BJ (cell line): ENCODE measurements around the gene ALK. TPM values are rescaled to one million over a fixed set of nuclear protein-coding genes. Genes with fewer than 3 reads are reported as not detected.

Experiments
- CTCF ChIA-PET: fragments of 350-600 bp; formaldehyde crosslinking; extraction: SDS; loops from one replicate; lab custom pipeline; 2021; ENCODE audit warnings: antibody characterized with exemption, inconsistent platforms; lab: Yijun Ruan, JAX
- POLR2A ChIA-PET: fragments of 300-600 bp; sonication (Branson Sonifier 250); formaldehyde crosslinking; extraction: SDS; loops from one replicate; lab custom pipeline; 2021; ENCODE audit warnings: antibody characterized with exemption; lab: Charles Lee
- DNase-seq: peaks from one replicate; pipeline ENCODE4 v3.0.0-alpha.2; 2011; ENCODE audit warnings: low read depth
- H3K27me3 ChIP-seq: 2 replicates; pipeline ENCODE4 v1.6.0; 2011; ENCODE audit warnings: low read length; ENCODE audit not compliant: control insufficient read depth, insufficient read depth
- H3K36me3 ChIP-seq: 2 replicates; pipeline ENCODE4 v1.5.1; 2011; ENCODE audit warnings: low read length; ENCODE audit not compliant: control insufficient read depth, insufficient read depth
- H3K4me3 ChIP-seq: 2 replicates; pipeline ENCODE4 v1.5.1; 2011; ENCODE audit warnings: low read depth, mild to moderate bottlenecking, control low read depth, low read length
- polyA plus RNA-seq: library from polyadenylated mRNA; depleted of rRNA; stranded (reverse); fragments of >200 nt; gene quantifications from 2 replicates; pipeline ENCODE4 v1.2.3, GENCODE V29; 2011
- TF ChIP-seq, protein P1 (sequence below): IDR thresholded peaks from 2 replicates; pipeline ENCODE4 v1.5.1; 2011; ENCODE audit warnings: low read depth, mild to moderate bottlenecking, control low read depth, inconsistent platforms, low read length, moderate library complexity; ENCODE audit not compliant: insufficient read depth

ALK gene
- polyA plus RNA-seq, 1 experiment: not detected

DNA sequence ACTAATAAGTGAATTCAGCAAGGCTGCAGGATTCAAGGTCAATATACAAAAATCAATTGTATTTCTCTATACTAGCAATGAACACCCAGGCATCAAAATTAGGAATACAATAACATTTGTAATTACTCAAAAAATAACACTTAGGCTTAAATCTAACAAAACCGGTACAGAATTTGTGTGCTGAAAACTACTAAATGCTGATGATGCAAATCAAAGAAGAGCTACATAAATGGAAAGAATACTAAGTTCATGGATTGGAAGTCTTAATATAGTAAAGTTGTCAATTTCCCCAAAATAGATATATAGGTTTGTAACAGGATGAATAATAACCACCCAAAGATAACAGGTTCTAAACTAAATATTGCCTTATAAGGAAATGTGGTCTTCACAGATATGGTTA is 286.5 kb downstream of the ALK start:
- H3K36me3 ChIP-seq: no peaks in the 10 kb centered on the region
- DNase-seq: no peak
- 0 out of 2 replicates have a peak, but pooled peaks cover 1% of the 10 kb centered on the region for H3K27me3 ChIP-seq
- ChIA-PET CTCF (no interaction called here), POLR2A (no interaction called here)
- no peak overlapping the region for H3K4me3 ChIP-seq
- TF ChIP-seq, protein P1, sequence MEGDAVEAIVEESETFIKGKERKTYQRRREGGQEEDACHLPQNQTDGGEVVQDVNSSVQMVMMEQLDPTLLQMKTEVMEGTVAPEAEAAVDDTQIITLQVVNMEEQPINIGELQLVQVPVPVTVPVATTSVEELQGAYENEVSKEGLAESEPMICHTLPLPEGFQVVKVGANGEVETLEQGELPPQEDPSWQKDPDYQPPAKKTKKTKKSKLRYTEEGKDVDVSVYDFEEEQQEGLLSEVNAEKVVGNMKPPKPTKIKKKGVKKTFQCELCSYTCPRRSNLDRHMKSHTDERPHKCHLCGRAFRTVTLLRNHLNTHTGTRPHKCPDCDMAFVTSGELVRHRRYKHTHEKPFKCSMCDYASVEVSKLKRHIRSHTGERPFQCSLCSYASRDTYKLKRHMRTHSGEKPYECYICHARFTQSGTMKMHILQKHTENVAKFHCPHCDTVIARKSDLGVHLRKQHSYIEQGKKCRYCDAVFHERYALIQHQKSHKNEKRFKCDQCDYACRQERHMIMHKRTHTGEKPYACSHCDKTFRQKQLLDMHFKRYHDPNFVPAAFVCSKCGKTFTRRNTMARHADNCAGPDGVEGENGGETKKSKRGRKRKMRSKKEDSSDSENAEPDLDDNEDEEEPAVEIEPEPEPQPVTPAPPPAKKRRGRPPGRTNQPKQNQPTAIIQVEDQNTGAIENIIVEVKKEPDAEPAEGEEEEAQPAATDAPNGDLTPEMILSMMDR: no peak

DNA sequence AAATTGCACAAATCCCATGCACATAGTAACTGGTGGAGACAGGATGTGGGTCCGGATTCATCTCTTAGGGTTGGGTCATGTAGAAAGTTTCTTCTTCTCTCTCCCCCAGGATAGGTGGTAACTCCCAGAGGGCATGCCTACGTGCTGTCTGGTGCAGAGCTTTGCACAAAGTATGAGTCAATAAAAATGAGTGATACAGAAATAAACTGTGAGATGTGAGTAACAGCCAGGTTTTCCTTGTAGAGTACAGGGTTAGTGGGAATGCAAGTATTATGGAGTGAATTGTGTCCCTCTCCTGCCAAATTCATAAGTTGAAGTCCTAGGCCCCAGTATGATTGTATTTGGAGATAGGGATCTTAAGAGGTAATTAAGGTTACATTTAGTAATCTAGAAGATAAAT is 289.4 kb downstream of the ALK start:
- DNase-seq: no peak
- no peak overlapping the region for H3K4me3 ChIP-seq
- TF ChIP-seq, protein P1: no peak
- ChIA-PET CTCF (no interaction called here), POLR2A (no interaction called here)
- H3K36me3 ChIP-seq: no peaks in the 10 kb centered on the region
- no peaks in the 10 kb centered on the region for H3K27me3 ChIP-seq

DNA sequence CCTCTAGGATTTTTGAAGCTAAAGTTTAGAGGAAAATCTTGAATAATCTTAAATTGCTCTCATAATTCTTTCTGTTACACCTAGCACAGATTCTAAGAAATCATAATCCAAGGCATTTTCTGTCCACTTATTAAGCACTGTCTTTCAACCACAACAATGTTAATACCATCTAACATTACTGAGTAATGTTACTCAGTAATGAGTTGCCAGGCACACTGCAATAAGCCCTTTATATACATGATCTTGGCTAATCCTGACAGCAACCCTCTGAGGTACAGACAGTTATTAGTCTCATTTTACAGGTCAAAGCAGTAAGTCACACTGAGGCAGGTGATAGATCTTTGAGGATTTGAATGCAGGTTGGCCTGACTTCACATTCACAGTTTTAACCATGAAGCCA is 291.9 kb downstream of the ALK start:
- TF ChIP-seq, protein P1: no peak
- Histone ChIP-seq H3K36me3 (no peaks in the 10 kb centered on the region), H3K27me3 (no peaks in the 10 kb centered on the region), H3K4me3 (no peak overlapping the region)
- ChIA-PET POLR2A (no interaction called here), CTCF (no interaction called here)
- DNase-seq: no peak

DNA sequence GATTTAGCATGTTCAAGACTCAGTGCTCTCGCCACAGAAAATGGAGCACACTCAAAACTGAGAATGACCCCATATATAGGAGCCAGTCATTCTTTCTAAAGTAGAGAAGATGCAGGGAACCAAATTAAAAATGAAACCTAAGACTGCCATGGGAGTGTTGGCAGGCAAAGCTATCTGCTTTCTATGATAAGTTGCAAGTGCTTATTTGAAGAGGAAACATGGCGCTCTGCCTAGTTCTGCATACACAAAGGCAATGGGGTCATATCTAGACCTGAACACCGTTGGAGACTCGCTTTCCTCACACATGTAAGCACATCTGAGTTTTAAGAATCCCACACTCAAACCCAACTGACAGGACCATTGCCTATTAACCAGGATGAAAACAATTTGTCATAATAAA is 292.5 kb downstream of the ALK start:
- no peaks in the 10 kb centered on the region for H3K36me3 ChIP-seq
- H3K4me3 ChIP-seq: no peak overlapping the region
- H3K27me3 ChIP-seq: no peaks in the 10 kb centered on the region
- ChIA-PET POLR2A (no interaction called here), CTCF (no interaction called here)
- DNase-seq: no peak
- TF ChIP-seq, protein P1: no peak

DNA sequence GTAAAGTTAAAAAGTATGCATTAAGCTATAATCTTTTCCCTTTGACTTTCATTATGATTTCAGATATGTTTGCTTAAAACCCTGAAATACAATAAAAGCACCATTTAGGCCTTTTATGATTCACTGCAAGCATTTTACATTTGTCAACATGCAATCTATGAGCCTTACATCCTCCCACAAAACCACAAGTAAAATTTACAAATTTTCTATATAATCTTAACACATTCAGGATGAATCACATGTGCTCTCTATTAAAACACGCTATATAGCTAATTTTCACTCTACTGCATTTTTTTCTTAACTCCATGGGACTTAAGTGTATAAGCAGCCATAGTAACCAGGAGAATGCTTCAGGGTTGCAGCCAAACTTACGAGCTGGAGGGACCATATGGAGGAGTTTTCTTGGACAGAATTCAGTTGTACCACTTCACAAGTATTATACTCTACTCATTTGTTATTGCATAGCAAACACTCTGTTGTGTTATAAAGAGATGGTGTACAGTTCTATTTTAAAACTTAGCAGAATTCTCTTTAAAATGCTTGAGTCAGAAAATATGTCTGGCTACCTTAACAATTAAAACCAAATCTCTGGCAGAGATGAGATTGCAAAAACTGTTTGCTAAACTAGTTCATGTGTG is 293.2 kb downstream of the ALK start:
- CTCF ChIA-PET: interaction anchor here (0.5 kb wide), 1 partner anchor 9 kb away, joined by 3 read pairs; no protein-coding TSS in a partner anchor

More for the DNA sequence above, 293.2 kb downstream of the ALK start:
- DNase-seq: no peak
- TF ChIP-seq, protein P1: no peak
- Histone ChIP-seq H3K4me3 (no peak overlapping the region), H3K36me3 (no peaks in the 10 kb centered on the region), H3K27me3 (no peaks in the 10 kb centered on the region)
- POLR2A ChIA-PET: no interaction called here
